Dermis microvascular lymphatic vessel endothelial cell (primary cell): ENCODE results near the gene SEH1L. TPM values are rescaled to one million over a fixed set of nuclear protein-coding genes. Genes with fewer than 3 reads are reported as not detected.

Source experiments
- DNase-seq, 2 donors: peaks; one replicate each; pipeline versions ENCODE4 v3.0.0 to v3.0.0-alpha.2; 2010; ENCODE audit warnings: low read depth in 2 of 2
- total RNA-seq: library from RNA; depleted of rRNA; stranded (reverse); fragments of >200 nt; gene quantifications from 2 replicates; pipeline ENCODE4 v1.2.1, GENCODE V29; 2014

SEH1L gene
- total RNA-seq, 1 donor from 2014 or later = 44.5 TPM

DNA sequence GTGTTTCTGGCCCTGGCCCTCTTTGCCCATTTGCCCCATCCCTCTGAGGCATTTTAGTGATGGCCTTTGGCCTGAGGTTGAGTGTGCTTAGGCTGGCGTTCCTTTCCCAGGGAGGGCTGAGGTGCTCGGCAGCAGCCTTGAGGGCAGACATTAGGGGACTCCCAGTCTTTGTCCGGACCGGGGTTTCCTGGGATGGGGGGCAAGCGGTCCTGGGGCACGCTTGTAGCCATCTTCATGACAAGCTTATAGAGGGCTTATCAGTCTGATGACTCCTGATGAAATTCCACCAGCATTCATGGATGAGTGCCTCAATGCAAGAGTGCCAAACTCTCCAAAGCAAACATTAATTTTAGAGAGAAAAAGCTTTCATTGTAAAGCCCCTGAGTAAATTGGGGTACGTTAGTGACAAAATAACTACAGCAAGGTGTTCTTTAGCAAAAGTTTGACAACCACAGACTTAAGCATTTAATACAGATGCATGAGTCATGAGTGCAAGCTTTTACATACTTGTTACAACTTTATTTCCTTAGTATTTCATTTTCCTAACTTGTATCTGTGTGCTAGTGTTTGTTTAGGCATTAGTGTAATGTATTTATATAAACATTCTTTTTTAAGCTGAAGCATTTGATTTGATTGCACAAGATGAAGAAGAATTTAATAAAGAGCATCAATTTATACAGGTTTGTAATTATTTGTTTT is 89.0 kb downstream of the SEH1L start:
- no peak for DNase-seq

Other genes with a start within 250 kb of the SEH1L start
- gene CEP76, start 245.3 kb upstream of the SEH1L start, total RNA-seq = 13.4 and 14.6 TPM in 2 replicates
- 66.0 and 76.9 TPM in 2 replicates for gene PSMG2, start 245.0 kb upstream of the SEH1L start, total RNA-seq
- gene PTPN2, start 63.8 kb upstream of the SEH1L start, total RNA-seq = 13.5 and 15.6 TPM in 2 replicates
- gene CEP192, start 43.4 kb downstream of the SEH1L start, total RNA-seq = 20.2 and 21.1 TPM in 2 replicates